IMR-90 (cell line): Measurements from ENCODE around the gene APOBEC3H. TPM values are rescaled to one million over a fixed set of nuclear protein-coding genes. Genes with fewer than 3 reads are reported as not detected.

Experiments
- ATAC-seq: fragments of 200-7000 bp; cut with Tn5 transposase; 2 replicates; pipeline ENCODE4 v1.9.1; 2020; ENCODE audit warnings: low read depth, mild to moderate bottlenecking, moderate library complexity
- BruUV-seq: library from RNA; stranded (reverse); fragments of 400-500 nt; replicated peaks from 2 replicates; lab custom pipeline; 2021; lab: Mats Ljungman, UMichigan
- CTCF ChIA-PET: fragments of 300-600 bp; formaldehyde crosslinking; extraction: SDS; loops from one replicate; lab custom pipeline; 2021; ENCODE audit warnings: antibody characterized with exemption; lab: Yijun Ruan, JAX
- POLR2A ChIA-PET: fragments of 300-600 bp; sonication (Branson Sonifier 250); formaldehyde crosslinking; loops from one replicate; lab custom pipeline; 2022; ENCODE audit warnings: antibody characterized with exemption; ENCODE audit not compliant: unreplicated experiment; lab: Charles Lee
- DNase-seq: peaks from one replicate; pipeline ENCODE4 v3.0.0; 2013
- H2AFZ ChIP-seq: replicated peaks from 2 replicates; pipeline ENCODE3; 2013; ENCODE audit warnings: low read length, mild to moderate bottlenecking; ENCODE audit not compliant: poor library complexity
- H2AK5ac ChIP-seq: 2 replicates; pipeline ENCODE4 v1.6.1; 2013; ENCODE audit warnings: low read depth, low read length, inconsistent platforms
- H2AK9ac ChIP-seq: replicated peaks from 2 replicates; pipeline ENCODE3; 2013; ENCODE audit warnings: mild to moderate bottlenecking, low read depth, low read length, moderate library complexity; ENCODE audit not compliant: poor library complexity
- H2BK120ac ChIP-seq: 2 replicates; pipeline ENCODE4 v1.6.1; 2013; ENCODE audit warnings: low read depth, low read length, inconsistent platforms
- H2BK15ac ChIP-seq: 3 replicates; pipeline ENCODE4 v1.6.1; 2013; ENCODE audit warnings: low read depth, low read length, inconsistent platforms
- H2BK20ac ChIP-seq: 2 replicates; pipeline ENCODE4 v1.6.1; 2013; ENCODE audit warnings: low read depth, mild to moderate bottlenecking, inconsistent platforms, low read length, moderate library complexity
- H2BK5ac ChIP-seq: 2 replicates; pipeline ENCODE4 v1.6.1; 2013; ENCODE audit warnings: mild to moderate bottlenecking, low read depth, low read length, inconsistent platforms; ENCODE audit not compliant: poor library complexity, severe bottlenecking
- H3K14ac ChIP-seq: replicated peaks from 2 replicates; pipeline ENCODE4 v1.6.1; 2013; ENCODE audit warnings: low read depth, low read length, inconsistent platforms
- H3K18ac ChIP-seq: 2 replicates; pipeline ENCODE4 v1.6.1; 2013; ENCODE audit warnings: low read depth, low read length, control low read depth
- H3K23ac ChIP-seq: 2 replicates; pipeline ENCODE4 v1.6.1; 2013; ENCODE audit warnings: low read depth, low read length, inconsistent platforms
- H3K27ac ChIP-seq: 2 replicates; pipeline ENCODE4 v1.5.1; 2013; ENCODE audit warnings: mild to moderate bottlenecking, control low read depth, low read length; ENCODE audit not compliant: insufficient read depth
- H3K27me3 ChIP-seq: 2 replicates; pipeline ENCODE4 v1.6.1; 2013; ENCODE audit warnings: low read length; ENCODE audit not compliant: control insufficient read depth, insufficient read depth
- H3K36me3 ChIP-seq: 2 replicates; pipeline ENCODE4 v1.6.1; 2013; ENCODE audit warnings: low read length, mixed read lengths; ENCODE audit not compliant: control insufficient read depth, insufficient read depth
- H3K4ac ChIP-seq: 2 replicates; pipeline ENCODE4 v1.6.1; 2013; ENCODE audit warnings: low read depth, low read length, inconsistent platforms
- H3K4me1 ChIP-seq: 2 replicates; pipeline ENCODE4 v1.6.1; 2013; ENCODE audit warnings: low read length, mixed read lengths; ENCODE audit not compliant: control insufficient read depth, insufficient read depth
- H3K4me2 ChIP-seq: 2 replicates; pipeline ENCODE4 v1.6.1; 2013; ENCODE audit warnings: low read depth, mild to moderate bottlenecking, control low read depth, low read length, moderate library complexity
- H3K4me3 ChIP-seq: 2 replicates; pipeline ENCODE4 v1.5.1; 2013; ENCODE audit warnings: low read depth, mild to moderate bottlenecking, control low read depth, low read length, moderate library complexity; ENCODE audit not compliant: insufficient read depth
- H3K56ac ChIP-seq: 2 replicates; pipeline ENCODE4 v1.6.1; 2013; ENCODE audit warnings: low read length, inconsistent platforms; ENCODE audit not compliant: insufficient read depth; ENCODE audit errors: extremely low read depth
- H3K79me1 ChIP-seq, 2 experiments: 2 replicates each; pipeline ENCODE4 v1.6.1; 2013; ENCODE audit warnings: low read length in 2 of 2, inconsistent platforms in 1 of 2, low read depth in 1 of 2
- H3K9ac ChIP-seq: 2 replicates; pipeline ENCODE4 v1.6.1; 2013; ENCODE audit warnings: low read depth, low read length, control low read depth
- H3K9me1 ChIP-seq: 2 replicates; pipeline ENCODE4 v1.6.1; 2013; ENCODE audit warnings: low read length, inconsistent platforms; ENCODE audit not compliant: insufficient read depth
- H3K9me3 ChIP-seq: 2 replicates; pipeline ENCODE4 v1.6.1; 2013; ENCODE audit warnings: low read length; ENCODE audit not compliant: control insufficient read depth, insufficient read depth
- H4K20me1 ChIP-seq: 2 replicates; pipeline ENCODE4 v1.6.1; 2013; ENCODE audit warnings: low read length, inconsistent platforms; ENCODE audit not compliant: insufficient read depth
- H4K5ac ChIP-seq: 2 replicates; pipeline ENCODE4 v1.6.1; 2013; ENCODE audit warnings: mild to moderate bottlenecking, low read depth, low read length, control low read depth
- H4K8ac ChIP-seq, 2 experiments: 2 replicates each; pipeline ENCODE4 v1.6.1; 2013; ENCODE audit warnings: low read depth in 2 of 2, low read length in 2 of 2, control low read depth in 1 of 2, inconsistent platforms in 1 of 2
- H4K91ac ChIP-seq: 2 replicates; pipeline ENCODE4 v1.6.1; 2013; ENCODE audit warnings: low read depth, low read length, inconsistent platforms; ENCODE audit not compliant: insufficient read depth
- CEBPB ChIP-seq: IDR thresholded peaks from 2 replicates; pipeline ENCODE4 v1.6.1; 2012; ENCODE audit warnings: low read depth, low read length, improper control_type of control experiment
- CTCF ChIP-seq: conservative IDR thresholded peaks from 2 replicates; pipeline ENCODE4 v1.5.1; 2012; ENCODE audit warnings: mild to moderate bottlenecking, low read depth, low read length, improper control_type of control experiment
- MAFK ChIP-seq: IDR thresholded peaks from 2 replicates; pipeline ENCODE4 v1.6.1; 2012; ENCODE audit warnings: low read depth, low read length, improper control_type of control experiment
- MAZ ChIP-seq: IDR thresholded peaks from 2 replicates; pipeline ENCODE4 v1.6.1; 2012; ENCODE audit warnings: low read depth, mild to moderate bottlenecking, low read length, improper control_type of control experiment, moderate library complexity, borderline replicate concordance
- POLR2A ChIP-seq: IDR thresholded peaks from 2 replicates; pipeline ENCODE4 v1.6.1; 2012; ENCODE audit warnings: mild to moderate bottlenecking, low read depth, low read length
- RAD21 ChIP-seq: IDR thresholded peaks from 2 replicates; pipeline ENCODE4 v1.6.1; 2012; ENCODE audit warnings: low read length, improper control_type of control experiment
- RCOR1 ChIP-seq: IDR thresholded peaks from 2 replicates; pipeline ENCODE4 v1.6.1; 2012; ENCODE audit warnings: mild to moderate bottlenecking, low read length, improper control_type of control experiment; ENCODE audit not compliant: insufficient replicate concordance
- SMC3 ChIP-seq: fragments of 150-350 bp; IDR thresholded peaks from 2 replicates; pipeline ENCODE4 v1.6.1; 2016; ENCODE audit warnings: low read depth, mild to moderate bottlenecking, antibody characterized with exemption, low read length, moderate library complexity
- WGBS, 2 experiments: methylation state at CpG; one replicate each; pipeline versions ENCODE4 v1.1.5 to v1.1.7; 2013; ENCODE audit warnings: missing lambda C conversion rate in 2 of 2; ENCODE audit not compliant: insufficient read length in 1 of 2; ENCODE audit errors: extremely low coverage in 2 of 2; 5-methylcytosine and 5-hydroxymethylcytosine counted together
- dilution Hi-C: fragments of 300-500 bp; cut with HindIII; formaldehyde crosslinking; loops from one replicate; pipeline ENCODE4 v1.14.3; 2018; ENCODE audit warnings: low sequenced_read_pairs; ENCODE audit not compliant: unreplicated experiment
- in situ Hi-C: fragments of 300-500 bp; cut with MboI; formaldehyde crosslinking; loops from 3 replicates; pipeline ENCODE4 v1.14.3; 2019; ENCODE audit warnings: low sequenced_read_pairs, inconsistent platforms, mixed read lengths
- intact Hi-C: fragments of 100-400 bp; cut with micrococcal nuclease; formaldehyde crosslinking; loops from 2 replicates; pipeline ENCODE4 v1.10.0; 2022
- polyA plus RNA-seq, 3 experiments: library from polyadenylated mRNA; depleted of rRNA; stranded (reverse); fragments of >200 nt; gene quantifications; 2 replicates each; pipeline ENCODE4 v1.2.3, GENCODE V29; 2012; ENCODE audit warnings: low replicate concordance in 1 of 3
- total RNA-seq: library from RNA; depleted of rRNA; stranded (reverse); fragments of >200 nt; gene quantifications from 2 replicates; pipeline ENCODE4 v1.2.3, GENCODE V29; 2012

The APOBEC3H gene
- total and polyA plus RNA-seq, 2 of the 4 experiments (the other 2 are of a cell fraction) = 0.18 TPM; not detected in 1

DNA sequence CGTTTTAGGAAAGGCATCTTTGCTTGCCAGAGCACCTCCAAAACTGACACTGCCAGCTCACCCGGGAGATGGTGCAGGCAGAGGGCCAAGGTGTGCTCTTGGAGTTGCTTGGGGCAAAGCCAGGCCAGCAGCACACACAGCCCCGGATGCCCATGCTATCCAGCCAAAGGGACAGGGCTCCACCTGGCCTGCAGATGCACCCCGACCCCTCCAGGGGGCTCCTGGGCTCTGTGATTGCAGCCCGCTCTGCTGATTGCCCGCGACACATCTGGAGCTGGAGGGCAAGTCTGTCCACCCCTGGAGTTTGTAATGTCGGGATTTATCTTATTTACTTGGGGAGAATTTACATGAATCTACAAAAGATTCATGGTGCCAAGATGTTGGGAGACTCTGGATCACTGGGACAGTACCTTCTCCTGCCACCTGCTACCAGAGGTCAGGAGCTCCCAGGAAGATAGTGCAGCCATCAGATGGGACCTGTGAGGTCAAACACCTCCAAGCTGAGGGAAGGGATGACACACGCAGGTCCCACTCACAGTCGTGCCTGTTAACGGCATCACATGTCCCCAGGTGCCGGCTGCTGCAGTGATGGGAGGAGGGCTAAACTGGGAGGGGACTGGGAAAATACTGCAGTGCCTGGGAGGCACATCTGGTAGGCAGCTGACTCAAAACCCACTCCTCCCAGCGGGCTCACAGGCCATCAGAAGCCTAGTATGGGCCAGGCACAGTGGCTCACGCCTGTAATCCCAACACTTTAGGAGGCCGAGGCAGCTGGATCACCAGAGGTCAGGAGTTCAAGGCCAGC, 38.2 kb downstream of the APOBEC3H start:
- DNase-seq = no peak
- H3K4me3 ChIP-seq = no peak overlapping the region
- TF ChIP-seq MAFK = no peak
- no peak for TF ChIP-seq RCOR1
- peak; percentile 55 for TF ChIP-seq SMC3
- TF ChIP-seq CTCF = peak; percentile 57
- no peak for TF ChIP-seq CEBPB
- peak; percentile 74 for TF ChIP-seq RAD21
- TF ChIP-seq POLR2A = no peak
- TF ChIP-seq MAZ = no peak
- H2AFZ ChIP-seq = no peak overlapping the region
- H3K9me3 ChIP-seq = no peaks in the 10 kb centered on the region
- H3K79me1 ChIP-seq = no peaks in the 10 kb centered on the region
- intact Hi-C loops = no loop called here
- H4K5ac ChIP-seq = no peak overlapping the region
- H2AK9ac ChIP-seq = peak overlapping the region; percentile 63
- no peaks in the 10 kb centered on the region for H3K27me3 ChIP-seq
- no peaks in the 10 kb centered on the region for H4K20me1 ChIP-seq
- no peak overlapping the region for H3K23ac ChIP-seq
- in situ Hi-C loops = no loop called here
- peaks cover 4% of the 10 kb centered on the region; the same call in 1 of the 2 replicates for H3K9me1 ChIP-seq
- H3K4me1 ChIP-seq = peaks cover 8% of the 10 kb centered on the region
- H2BK120ac ChIP-seq = no peak overlapping the region
- H3K27ac ChIP-seq = no peak overlapping the region
- no peak overlapping the region for H2BK20ac ChIP-seq
- no peak overlapping the region for H2AK5ac ChIP-seq
- no peak overlapping the region for H3K4me2 ChIP-seq
- CTCF ChIA-PET = interaction anchor here (1.7 kb wide), 1 partner anchor 12 kb away, joined by 3 read pairs; no protein-coding TSS in a partner anchor
- no peak overlapping the region for H3K4ac ChIP-seq
- H4K91ac ChIP-seq = no peak overlapping the region
- POLR2A ChIA-PET = no interaction called here
- no peak overlapping the region for H3K14ac ChIP-seq
- no peaks in the 10 kb centered on the region for H3K36me3 ChIP-seq
- 20% methylated on average over 2 of the region's 15 CpGs; no CpG with 5 or more reads in 1 of the 2 experiments for WGBS, 2 experiments
- no peak overlapping the region for H2BK5ac ChIP-seq
- BruUV-seq = no TSS peak
- H3K56ac ChIP-seq = no peak overlapping the region
- H4K8ac ChIP-seq = no peak overlapping the region
- no peak overlapping the region for H3K9ac ChIP-seq
- dilution Hi-C loops = no loop called here
- peak; percentile 82 for ATAC-seq
- H2BK15ac ChIP-seq = no peak overlapping the region
- H3K18ac ChIP-seq = no peak overlapping the region
